HT1080 (cell line): ENCODE results near the gene RAB3C. TPM values are rescaled to one million over a fixed set of nuclear protein-coding genes. Genes with fewer than 3 reads are reported as not detected.

ENCODE experiments used
- DNase-seq: peaks from one replicate; pipeline ENCODE4 v3.0.0-alpha.2; 2015; ENCODE audit warnings: low read depth
- total RNA-seq: library from RNA; depleted of rRNA; stranded (reverse); fragments of >200 nt; shearing (Covaris generic); gene quantifications from 2 replicates; pipeline ENCODE4 v1.2.3, GENCODE V29; 2014

The RAB3C gene
- total RNA-seq, 1 experiment from 2014 or later: not detected

DNA sequence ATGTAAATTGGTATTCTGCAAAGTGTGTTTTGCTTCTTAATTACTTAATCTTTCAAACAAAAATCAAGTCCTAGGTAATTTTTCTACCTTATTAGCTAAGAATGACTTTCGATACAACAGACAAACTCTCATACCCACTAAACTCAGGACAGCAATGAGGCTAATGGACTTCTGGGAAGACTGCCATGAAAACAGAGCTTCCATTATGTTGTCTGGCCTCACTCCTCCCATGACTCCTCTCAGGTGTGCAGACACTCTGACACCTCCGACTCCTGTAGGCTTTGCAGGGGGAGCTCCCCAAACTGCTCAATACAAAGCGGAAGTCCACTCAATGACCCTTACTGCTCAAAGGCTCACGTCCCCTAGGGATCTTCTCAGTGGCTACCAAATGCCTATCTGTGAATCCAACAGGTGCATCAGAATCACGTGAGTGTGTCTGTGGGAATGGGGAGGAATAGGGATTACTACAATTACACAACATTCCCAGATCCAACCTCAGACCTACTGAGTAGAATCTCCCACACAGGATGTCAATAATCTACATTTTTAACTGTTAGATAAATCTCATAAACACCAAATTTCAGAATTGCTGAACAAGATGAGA is 289.9 kb downstream of the RAB3C start:
- no peak for DNase-seq

- DNase-seq: no peak
Observed at GRCh38 chr5:58875599-58875998, 292.7 kb downstream of the RAB3C start.

GRCh38 chr5:58885260-58885659 is 302.4 kb downstream of the RAB3C start:
- no peak for DNase-seq

DNA sequence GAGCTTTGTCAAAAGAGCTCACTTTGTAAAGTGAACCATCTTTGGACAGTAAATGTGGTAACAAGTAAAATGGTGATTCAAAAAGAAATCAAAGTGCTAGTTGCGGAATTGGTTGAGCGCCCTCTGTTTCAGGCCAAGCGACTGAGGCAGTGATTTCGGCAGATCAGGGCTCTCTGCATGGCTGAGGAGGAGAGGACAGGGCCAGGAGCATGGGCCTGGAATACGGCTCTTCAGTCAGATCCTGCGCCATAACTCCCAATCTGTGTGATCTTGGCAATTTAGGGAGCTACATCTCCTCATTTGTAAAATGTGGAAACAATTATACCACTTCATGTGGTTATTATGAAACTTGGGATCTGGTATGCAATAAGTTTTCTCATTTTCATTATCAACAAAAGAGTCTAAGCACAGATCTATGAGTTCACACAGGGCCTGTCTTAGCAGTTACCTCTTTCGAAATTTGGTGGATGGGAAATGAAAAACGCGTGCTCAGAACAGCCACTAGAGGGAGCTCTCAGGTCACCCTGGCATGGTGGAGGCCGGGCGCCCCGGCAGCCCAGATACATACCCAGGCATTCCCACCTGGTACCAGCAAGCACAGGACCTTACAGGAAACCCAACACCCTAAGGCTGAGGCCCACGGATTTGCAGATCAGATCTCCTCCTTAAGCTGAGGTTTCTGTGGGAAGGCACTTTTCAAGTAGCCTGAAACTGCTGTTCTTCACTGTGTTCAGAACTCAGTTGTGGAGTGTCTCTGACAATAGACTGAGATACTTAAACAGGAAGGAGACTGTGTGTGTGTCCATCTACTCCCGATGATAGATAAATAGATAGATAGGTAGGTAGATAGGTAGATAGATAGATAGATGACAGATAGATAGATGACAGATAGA is 303.7 kb downstream of the RAB3C start:
- DNase-seq: peak; percentile 57

DNA sequence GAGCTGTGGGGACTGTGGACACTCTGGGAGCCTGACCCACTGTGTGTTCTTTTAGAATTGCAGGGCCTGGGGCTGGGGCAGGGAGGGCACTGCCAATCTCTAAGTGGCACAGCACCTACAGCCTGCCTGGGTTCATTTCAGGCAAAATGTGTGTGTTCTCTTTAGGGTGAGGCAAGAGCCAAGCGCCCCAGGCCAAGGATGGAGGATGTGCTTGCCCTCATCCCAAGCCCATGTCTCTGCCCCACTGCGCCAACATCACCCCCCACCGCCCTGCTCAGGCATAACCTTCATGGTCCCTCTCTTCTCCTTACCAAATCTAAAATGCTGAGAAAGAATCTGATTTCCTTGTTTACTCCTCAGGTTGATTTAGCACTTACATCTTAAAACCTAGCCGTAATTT is 304.4 kb downstream of the RAB3C start:
- DNase-seq: no peak

GRCh38 chr5:58887721-58888409 is 305.0 kb downstream of the RAB3C start:
- DNase-seq: no peak

GRCh38 chr5:58890265-58890664 is 307.4 kb downstream of the RAB3C start:
- no peak for DNase-seq

DNA sequence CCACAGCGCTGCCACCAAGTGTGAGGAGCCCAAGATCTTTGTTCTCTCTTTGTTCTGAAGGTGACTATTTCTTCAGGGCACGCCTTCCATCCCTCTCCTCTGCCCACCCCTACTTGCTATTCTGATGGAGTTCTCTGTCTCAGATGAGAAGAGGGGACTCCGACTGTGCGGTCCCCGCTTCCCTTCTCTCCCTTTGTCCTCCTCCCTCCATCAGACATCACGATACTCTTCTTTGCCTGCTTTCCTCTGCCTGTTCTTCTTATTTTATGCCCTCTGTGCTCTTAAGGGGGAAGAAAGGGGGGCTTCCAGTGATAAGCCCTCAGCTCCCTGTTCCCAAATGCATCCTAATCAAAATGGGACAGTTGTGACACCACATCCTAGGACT is 307.8 kb downstream of the RAB3C start:
- no peak for DNase-seq

DNA sequence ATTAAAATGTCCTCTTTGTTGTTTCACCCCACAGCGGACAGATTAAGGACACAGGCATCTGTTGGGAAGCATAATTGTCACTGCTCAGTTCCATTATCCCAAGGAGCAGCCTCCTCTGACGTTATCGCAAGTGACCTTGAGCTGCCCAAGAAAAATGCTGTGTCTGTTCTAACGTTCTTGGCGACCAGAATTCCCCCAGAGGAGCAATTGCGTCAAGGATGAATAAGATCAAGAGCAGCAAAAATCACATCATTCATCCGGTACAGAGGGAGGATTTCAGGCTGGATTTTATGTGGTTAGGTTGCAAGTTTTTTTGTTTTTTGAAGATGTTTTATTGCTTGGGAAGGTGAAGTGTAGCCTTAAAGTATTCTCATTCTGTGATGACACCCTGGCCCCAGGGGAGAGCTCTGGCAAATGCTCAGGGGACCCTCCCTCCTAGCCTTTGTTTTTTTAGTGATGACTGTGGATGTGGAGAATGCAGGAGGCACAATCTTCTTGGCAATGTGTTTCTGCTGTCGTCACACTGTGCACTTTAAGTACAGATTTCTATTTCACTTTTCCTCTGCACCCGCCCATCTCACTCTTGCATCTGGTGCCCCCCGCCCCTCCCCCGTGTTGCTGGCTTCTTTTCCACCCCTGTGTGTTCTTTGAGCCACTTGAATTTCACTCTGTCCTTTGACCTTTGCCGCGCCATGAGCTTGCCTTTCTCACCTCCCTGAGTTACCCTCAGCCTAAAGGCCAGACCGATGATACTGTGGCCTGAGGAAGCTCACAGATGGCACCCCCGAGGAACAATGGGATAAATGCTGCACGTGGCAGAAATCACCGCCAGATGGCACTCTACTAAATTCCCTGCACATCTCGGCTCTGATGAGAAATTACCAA is 308.5 kb downstream of the RAB3C start:
- peak; percentile 79 for DNase-seq

GRCh38 chr5:58891971-58892343 is 309.1 kb downstream of the RAB3C start:
- no peak for DNase-seq

DNA sequence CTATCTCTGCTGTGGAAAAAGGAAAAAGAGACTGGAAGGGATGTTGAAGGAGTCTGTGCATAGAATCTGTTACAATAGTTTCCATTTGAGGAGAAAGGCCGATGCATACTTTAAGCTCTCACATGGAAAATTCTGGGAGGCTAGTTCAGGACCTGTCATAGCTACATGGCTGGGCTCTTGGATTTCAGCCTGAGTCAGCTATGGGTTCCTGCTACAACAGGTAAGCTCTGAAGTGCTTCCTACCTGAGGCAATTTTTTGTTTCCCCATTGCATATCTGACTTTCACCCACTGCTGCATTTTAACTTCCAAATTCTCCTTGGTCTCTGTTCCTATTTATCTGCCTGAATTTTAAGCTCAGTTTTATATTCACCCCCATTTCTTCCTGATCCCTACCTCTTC is 310.7 kb downstream of the RAB3C start:
- DNase-seq: no peak

GRCh38 chr5:58898006-58898405 is 315.1 kb downstream of the RAB3C start:
- no peak for DNase-seq

- DNase-seq: no peak
Observed at GRCh38 chr5:58898538-58898937, 315.7 kb downstream of the RAB3C start.

DNA sequence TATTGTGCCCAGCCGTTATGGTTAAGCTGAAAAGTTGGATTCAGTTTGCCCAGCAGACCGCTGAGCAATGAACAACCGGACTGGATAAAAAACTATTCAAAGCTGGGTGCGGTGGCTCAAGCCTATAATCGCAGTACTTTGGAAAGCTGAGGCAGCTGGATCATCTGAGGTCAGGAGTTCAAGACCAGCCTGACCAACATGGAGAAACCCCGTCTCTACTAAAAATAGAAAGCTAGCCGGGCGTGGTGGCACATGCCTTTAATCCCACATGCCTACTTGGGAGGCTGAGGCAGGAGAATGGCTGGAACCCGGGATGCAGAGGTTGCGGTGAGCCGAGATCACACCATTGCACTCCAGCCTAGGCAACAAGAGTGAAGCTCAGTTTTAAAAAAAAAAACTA is 318.4 kb downstream of the RAB3C start:
- DNase-seq: no peak

DNA sequence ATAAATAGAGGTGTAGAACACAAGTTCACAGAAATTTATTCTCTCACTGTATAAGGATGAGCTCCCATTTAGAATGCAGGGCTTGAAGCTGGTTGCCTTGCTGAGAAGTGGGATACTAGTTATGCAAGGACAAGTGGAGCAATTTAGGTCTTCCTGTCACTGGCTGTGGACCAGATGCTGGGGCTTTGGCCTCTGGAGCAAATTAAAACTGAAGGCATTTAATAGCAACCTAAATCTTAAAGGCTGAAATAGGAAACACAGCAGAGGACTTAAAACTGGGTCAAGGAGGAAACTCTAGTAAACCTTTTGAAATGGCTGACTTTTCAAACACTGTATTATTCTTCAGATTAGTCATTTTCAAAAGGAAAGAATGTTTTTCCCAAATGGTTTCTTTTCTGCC is 319.4 kb downstream of the RAB3C start:
- DNase-seq: no peak

DNA sequence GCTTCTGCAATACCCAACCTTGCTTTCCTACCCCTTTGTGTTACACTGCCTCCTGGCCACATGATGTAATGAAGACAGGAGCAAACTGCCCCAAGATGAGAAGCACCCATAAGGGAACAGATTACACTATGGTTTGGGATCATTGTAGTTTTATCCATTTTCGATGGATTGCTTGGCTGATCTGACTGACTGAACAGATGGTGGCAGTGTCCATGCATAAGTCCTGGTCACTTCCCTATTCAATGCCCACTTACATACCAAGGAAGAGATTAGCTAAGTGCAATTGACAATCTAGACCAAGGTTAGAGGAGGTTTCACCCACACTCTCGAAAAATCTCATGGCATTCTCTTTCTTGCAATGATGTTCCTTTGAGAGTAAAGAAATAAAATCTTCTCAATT is 319.9 kb downstream of the RAB3C start:
- DNase-seq: no peak

DNA sequence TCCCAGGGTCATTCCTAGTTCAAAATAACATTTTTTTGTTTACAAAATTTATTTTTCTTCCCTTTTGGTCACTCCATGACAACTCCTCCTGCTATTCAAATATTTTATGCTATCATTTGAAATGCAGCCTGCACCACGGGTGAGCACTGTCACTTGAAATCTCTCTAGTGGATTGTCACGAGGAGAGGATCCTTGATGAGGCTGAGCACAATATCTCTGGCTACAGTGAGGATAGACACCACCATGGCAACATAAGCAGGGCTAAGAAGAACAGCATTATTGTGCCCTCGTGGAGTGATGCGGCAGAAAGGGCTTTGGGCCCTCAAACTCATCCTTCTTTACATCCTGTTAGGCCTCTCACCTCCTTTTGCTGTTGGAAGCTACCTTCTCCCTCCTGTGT is 321.9 kb downstream of the RAB3C start:
- no peak for DNase-seq

- DNase-seq: no peak
Observed at GRCh38 chr5:58905944-58906343, 323.1 kb downstream of the RAB3C start.
